ENCODE results near the gene FLNB.
"Not testable (repeated sequence)": the region's sequence is repeated elsewhere in the genome, so short reads cannot be mapped to it uniquely, and the experiment has no call there.

FLNB gene

DNA sequence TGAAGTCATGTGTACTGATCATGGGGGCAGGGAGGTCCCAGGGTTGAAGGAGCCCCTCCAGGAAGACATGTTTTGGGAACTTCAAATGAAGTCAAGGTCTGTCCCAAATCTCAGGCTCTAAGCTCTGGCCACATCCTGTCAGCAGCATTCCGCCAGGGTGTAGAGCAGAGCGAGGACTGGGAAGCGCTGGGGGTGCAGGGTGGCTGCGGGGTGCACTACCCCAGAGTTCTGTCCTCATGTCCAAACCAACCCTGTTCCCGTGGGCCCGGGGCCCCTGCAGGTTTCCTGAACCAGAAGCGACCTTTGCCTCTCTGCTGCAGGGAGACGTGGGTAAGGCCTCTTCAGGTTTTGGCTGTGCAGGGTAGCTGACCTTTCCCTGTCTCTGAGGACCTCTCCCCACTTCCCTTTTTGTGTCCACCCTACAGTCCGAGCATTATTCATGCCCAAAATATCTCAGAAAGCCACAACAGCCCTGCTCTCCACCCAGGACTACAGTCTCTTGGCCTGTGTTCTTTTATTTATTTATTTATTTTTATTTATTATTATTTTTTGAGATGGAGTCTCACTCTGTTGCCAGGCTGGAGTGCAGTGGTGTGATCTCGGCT, 26.6 kb upstream of the FLNB start:
- DNase-seq = no peak

DNA sequence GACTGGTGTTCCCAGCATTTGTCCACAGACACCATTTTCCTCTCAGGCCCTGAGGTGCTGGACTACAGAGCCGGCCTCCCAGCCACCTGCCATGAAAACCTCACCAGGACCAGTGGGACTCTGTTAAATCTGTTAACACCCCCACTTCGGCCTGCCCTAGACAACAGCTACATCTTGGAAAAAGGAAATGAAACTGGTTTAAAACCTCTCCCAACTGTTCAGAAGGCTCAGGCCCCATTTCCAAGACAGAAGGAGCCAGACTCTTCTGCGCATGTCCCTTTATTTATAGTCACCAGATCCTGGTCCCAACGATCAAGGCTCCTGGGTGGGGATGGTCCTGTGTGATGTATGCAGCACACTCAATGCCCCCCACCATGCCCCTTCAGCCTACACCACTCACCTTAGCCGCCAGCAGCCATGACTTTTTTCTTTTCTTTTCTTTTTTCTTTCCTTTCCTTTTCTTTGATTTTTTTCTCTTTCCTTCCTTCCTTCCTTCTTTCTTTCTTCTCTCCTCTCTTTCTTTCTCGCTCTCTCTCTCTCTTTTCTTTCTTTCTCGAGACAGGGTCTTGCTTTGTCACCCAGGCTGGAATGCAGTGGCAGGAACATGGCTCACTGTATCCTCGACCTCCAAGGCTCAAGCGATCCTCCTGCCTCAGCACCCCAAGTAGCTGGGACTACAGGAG, 25.5 kb upstream of the FLNB start:
- no peak for DNase-seq

DNA sequence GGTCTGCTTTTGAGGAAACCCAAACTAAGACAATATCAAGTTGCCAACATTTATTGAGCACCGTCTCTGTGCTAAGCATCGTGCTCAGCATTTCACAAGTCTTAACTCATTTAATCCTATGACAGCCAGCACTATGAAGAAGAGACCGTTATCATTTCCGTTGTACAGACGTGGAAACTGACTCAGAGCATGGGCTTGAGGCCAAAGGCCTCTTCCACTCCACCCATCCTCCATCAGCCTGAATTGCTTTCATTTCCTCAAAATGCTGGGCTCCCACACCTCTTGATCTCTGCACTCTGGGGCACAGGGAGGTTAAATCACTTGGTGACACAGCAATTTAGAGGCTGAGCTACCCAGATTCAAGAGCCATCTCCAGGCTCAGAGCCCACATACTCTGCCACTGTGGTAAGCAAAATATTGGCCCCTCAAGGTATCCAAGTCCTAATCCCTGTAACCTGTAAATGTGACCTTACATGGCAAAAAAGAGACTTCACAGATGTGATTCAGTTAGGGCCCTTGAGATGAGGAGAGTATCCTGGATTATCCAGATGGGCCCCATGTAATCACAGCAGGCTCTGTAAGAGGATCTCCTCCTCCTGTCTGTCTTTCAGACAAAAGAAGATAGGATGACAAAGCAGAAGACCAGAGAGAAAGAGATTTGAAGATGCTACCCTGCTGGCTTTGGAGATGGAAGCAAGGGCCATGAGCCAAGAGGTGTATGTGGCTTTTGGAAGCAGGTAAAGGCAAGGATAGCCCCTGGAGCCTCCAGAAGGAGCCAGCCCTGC, 24.3 kb upstream of the FLNB start:
- no peak for DNase-seq

DNA sequence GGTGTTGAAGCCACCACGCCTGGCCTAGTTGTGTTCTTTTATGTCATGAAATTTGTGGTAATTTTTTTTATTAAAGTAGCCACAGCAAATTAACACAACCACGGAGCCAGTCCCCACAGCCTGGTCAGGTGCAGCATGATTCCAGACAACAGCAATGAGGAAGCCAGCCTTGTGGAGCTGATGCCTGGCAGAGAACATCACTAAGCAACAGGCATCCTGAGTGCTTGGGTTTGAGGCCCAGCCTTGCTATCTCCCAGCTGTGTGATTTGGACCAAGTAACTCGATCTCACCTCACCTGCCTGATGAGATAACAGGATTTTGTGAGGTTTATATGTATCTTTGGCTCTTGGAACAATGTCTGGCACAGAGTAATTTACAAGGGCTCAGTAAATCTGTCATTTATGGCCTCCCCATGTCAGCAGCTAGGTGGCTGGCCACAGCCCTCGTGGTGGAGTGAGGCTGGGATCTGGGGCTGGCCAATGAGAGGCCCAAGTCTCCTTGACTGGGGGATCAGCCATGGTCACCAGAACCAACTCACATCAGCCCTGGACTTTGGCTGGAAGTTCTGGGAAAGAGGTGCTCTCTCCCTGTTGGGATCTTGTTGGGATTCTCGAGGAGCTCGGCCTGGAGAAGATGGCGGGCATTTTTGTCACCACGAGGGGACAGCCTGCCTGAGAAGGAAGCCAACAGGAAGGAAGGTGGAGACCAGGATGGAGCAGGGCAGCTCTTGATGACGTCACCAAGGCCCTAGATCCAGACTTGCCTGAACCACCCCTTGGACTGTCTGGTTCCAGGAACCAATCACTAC, 22.8 kb upstream of the FLNB start:
- DNase-seq = peak; percentile 40

DNA sequence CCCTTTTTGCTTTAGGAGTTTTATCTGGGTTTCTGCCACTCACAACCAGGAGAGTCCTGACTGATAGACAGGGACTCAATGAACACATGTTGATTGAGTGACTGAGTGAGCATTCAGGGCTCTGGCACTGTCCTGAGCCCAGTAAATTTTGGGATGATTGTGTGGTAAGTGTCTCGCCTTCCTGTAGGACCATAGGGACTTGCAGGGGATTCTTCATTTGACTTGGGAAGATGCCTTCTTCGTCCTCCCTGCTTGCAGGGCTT, 22.3 kb upstream of the FLNB start:
- no peak for DNase-seq

DNA sequence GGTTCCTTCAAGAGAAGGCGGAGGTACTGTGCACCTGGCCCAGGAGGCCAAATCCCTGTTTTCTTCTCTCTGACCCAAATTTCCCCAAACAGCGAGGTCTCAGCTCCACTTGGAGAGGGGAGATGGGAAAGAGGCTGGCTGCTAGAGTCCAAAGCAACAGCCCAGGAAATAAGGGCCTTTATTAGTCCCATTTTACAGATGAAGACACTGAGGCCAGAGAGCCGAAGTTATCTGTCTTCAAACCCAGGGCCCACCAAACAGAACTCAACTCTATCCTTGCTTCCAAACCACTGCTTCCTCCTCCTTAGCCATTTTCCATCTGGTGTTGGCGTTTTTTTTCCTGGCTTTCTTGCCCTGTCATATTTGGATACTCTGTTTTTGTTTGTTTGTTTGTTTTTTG, 22.0 kb upstream of the FLNB start:
- DNase-seq = no peak

DNA sequence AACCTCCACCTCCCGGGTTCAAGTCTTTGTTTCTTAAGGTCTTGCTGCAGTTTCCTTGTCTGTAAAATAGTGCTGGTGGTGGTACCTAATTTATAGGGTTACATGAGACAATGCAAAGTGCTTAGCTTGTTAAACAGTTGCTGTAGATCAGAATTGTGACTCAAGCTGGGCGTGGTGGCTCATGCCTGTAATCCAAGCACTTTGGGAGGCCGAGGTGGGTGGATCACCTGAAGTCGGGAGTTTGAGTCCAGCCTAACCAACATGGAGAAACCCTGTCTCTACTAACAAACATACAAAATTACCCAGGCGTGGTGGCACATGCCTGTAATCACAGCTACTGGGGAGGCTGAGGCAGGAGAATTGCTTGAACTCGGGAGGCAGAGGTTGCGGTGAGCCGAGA, 19.0 kb upstream of the FLNB start:
- not testable (repeated sequence) for DNase-seq

DNA sequence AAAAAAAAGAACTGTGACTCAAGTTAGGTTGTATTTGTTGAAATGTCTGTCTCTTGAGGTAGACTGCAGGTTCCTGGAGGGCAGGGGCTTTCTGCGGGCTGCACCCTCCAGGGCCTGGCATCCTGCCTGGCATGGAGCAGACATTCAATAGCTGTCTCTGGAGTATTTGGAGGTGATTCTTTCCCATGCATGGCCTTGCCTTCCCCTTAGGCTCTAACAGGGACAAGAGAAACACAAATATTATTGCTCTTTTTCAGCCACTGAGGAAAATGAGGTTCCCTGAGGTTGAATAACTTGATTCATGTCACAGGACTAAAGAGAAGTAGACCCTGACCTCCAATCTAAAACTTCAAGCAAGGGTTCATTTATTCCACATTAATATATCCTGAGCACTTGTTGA, 18.6 kb upstream of the FLNB start:
- DNase-seq = no peak

DNA sequence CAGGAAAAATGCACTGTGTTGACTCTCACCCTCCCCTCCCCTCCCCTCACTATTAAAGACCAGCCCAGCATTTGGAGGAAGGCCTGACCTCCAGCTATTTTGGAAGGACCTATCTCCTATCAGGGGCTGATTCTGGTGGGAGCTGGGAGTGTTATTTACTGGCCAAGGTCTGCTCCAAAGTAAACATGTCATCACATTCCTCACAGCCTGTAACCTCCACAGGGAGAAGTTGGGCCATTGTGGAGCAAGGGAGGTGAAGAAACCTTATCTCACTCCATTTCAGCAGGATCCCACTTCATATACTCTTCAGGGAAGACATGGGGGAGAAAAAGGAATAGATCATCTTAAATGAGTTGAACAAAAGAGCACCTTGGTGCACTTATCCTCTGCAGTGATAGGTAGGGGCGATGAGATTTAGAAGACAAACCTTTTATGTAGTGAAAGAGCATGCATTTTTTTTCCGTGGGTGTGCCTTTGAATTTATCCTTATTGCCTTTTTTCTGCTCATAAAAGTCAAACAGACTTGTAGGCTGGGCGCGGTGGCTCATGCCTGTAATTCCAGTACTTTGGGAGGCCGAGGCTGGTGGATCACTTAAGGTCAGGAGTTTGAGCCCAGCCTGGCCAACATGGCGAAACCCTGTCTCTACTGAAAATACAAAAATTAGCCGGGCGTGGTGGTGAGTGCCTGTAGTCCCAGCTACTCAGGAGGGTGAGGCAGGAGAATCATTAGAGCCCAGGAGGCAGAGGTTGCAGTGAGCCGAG, 15.6 kb upstream of the FLNB start:
- DNase-seq = no peak

DNA sequence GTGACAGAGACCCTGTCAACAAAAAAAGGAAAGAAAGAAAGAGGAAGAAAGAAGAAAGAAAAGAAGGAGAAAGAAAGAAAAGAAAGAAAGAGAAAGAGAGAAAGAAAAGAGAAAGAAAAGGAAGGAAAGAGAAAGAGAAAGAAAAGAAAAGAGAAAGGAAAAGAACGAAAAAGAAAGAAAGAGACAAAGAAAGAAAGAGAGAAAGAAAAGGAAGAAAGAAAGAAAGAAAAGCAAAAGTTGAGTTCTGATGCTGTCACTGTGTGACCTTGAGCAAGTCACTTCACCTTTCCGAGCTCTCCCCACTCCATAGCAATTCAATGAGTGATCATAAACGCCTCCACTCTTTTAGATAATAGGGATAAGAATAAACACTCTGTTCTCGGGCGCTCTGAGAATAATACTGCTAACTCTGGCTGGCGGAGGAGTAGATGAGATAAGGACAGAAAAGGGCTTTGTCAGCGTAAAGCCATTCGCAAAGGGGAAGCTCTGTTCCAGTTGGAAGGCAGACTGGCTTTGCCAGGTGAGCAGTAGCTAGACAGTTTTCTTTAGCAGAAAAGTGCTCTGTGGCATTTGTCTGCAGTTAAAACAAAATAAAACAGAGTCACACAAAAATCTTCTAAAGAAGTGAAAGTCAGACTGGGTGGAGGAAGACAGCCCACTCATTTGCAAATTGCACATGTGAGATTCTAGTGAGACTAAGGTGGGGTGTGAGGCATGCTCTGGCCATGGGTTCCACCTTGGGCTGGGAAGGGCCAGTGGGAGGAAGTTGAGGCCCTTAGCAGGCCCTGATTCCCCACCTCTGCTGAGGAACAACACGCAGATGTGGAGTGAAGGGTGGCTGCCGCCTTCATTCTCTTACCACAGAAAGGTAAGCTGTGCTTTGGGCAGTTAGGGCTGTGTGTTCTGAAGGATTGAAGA, 9.6 kb upstream of the FLNB start:
- peak; percentile 31 for DNase-seq

DNA sequence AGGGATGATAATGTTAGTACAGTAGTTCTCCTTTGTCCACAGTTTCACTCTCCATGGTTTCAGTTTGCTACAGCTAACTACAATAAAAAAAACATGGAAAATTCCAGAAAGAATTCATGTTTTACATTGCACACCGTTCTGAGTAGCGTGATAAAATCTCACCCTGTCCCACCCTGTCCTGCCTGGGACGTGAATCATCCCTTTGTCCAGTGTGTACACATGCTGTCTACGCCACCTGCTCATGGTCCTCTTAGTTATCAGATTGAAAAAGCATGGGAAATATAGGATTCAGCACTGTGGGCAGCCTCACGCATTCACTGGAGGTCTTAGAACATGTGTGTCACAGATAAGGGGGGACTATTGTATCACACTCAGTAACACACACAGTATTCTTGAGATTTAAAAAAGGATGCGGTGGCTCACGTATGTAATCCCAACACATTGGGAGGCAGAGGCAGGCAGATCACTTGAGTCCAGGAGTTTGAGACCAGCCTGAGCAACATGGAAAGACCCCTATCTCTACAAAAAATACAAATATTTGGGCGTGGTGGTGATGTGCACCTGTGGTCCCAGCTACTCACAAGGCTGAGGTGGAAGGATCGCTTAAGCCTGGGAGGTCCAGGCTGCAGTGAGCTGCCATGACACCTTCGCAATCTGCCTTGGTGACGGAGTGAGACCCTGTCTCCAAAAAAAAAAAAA, 8.7 kb upstream of the FLNB start:
- peak; percentile 15 for DNase-seq

DNA sequence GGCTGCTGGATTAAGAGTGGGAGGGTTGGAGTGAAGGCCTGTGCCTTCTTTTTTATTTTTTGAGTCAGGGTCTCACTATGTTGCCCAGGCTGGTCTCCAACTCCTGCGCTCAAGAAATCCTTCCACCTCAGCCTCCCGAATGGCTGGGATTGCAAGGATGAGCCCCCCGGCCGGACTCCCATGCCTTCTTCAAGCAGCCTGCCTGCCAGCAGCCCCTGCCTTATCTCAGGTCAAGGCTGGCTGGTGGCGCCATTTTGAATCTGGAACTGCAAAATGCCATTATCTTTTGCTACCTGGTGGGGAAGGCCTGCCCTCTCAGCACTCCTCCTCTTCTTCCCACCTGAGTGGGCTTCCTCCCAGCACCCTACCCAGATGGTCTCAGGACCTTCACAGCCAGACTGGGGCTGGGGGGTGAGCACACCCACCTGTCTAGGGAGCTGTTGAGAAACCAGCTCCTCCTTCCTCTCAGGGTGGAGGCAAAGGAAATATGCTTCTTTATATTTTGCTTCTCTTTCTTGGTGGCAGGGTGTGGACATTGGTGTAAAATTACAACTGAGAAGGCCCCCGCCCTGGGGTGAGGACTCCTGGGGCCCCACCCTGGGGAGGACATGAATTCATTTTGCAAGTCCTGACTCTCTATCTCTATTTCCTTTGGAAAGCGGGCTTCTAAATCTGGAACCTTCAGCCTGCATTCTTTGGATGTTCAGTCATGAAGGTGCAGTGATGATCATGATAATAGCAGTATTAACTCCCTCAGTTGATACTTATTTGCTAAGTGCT, 7.7 kb upstream of the FLNB start:
- DNase-seq = no peak

DNA sequence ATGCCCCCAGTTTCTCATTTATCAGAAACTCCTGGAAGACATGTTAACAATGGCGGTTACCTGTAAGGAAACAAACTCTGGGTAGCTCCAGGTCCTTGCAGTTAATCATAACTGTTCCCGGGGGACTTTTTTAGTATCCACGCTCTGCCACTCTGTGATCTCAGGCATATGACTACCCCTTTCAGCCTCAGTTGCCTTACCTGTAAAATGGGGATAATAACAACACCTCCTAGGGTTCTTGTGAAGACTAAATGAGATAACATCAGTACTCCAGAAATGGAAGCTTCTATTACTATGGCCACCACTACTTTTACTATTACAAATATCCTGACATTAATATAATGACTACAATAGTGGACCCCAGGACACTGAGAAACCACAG, 7.1 kb upstream of the FLNB start:
- DNase-seq = no peak

DNA sequence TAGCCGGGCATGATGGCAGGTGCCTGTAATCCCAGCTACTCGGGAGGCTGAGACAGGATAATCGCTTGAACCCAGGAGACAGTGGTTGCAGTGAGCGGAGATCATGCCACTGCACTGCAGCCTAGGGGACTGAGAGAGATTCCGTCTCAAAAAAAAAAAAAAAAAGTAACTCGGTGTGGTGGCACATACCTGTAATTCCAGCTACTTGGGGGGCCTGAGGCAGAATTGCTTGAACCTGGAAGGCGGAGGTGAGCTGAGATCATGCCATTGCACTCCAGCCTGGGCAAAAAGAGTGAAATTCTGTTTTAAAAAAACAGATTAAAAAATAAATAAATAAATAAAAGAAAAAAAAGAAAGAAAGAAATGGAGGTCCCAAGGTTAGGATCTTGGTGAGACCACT, 6.2 kb upstream of the FLNB start:
- DNase-seq = no peak

DNA sequence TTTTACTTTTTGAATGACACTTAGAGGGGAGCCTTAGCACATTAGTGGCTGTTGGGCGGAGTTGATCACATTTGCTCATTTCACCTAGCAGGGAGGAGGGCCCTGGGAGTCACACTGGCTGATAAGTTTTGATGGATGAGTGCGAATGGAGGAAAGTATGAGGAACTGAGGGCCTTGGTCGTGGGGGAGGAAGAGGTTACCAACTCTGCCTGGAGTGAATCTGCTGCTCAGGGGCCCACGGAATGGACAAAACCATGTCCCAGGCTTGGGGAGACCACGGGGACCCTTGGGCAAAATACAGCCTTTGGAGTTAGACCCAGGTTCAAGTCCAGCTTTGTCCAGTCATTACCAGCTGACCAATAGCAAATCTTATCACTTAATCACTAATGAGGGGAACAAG, 5.1 kb upstream of the FLNB start:
- DNase-seq = no peak

DNA sequence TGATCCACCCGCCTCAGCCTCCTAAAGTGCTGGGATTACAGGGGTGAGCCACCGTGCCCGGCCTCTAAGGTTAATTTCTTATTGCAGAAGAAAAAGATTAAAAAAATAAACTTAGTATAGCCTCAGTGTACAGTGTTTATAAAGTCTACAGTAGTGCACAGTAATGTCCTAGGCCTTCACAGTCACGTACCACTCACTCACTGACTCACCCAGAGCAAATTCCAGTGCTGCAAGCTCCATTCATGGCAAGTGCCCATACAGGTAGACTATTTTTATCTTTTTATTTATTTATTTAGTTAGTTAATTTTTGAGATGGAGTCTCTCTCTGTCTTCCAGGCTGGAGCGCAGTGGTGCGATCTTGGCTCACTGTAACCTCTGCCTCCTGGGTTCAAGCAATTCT, 3.2 kb upstream of the FLNB start:
- DNase-seq = no peak

DNA sequence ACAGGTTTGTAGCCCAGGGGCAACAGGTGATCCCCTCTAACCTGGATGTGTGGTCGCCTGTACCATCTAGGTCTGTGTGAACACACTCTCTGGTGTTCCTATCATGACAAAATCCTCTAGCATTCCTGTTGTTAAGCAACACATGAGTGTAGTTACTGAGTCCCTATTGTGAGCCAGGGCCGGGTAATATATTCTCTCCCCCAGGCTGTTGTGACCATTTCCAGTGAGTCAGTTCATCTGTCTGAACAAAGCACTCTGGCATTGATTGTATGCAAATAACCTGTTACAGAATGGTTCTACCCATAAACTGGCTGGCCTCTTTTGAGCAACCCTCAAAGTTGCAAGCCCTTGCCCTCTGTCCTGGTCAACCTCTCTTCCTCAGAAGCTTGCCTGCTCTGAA, 2.6 kb upstream of the FLNB start:
- no peak for DNase-seq

DNA sequence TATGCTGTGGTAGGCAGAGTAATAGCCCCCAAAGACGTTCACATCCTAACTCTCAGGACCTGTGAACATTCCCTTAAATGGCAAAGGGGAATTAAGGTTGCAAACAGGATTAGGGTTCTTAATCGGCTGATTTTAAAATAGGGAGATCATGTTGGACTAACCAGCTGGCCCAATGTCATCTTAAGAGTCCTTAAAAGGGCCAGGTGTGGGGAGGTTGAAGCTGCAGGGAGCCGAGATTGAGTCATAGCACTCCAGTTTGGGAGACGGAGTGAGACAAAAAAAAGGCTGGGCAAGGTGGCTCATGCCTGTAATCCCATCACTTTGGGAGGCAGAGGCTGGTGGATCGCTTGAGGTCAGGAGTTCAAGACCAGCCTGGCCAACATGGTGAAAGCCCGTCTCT, 1.6 kb upstream of the FLNB start:
- DNase-seq = no peak

DNA sequence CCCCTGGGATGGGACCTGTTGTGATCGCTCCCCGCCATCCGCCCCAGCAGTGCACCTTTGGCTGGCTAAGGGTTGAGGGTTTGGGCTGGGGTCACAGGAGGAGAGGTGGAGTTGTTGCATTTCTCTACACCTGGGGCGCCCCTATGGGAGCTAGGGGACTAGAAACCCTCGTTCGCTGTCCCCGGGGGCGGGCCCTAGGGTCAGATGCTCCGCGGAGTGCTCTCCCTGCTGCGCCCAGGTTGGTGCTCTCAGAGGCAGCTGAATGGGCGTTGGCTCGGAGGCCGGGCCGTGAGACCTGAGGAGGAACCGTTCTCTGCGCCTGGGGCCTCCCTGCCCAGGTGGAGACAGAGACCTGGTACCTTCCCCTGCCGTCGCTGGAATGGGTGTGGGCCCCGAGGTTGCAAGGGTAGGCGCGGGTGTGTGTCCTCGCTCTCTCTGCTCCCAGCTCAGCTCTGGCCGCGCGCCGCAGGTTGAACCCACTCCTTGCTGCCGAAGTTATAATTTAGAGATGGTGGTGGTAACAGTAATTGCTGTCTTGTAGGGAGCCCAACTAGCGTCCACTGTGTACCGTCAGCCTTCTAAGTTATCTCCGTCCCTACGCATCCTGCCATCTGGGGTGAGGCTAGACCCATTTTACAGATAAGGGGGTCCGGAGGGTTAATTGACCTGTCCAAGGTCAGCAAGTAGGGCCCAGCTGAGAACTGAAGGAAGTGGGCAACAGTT, 965 bp downstream of the FLNB start:
- DNase-seq = peak; percentile 38
